SK-N-SH treated with all-trans-retinoic acid at 6 μM for 48 hours (cell line): ENCODE results near the gene RCN1.

Experiments used
- ARNTL ChIP-seq: fragments of 450-650 bp; formaldehyde crosslinking; IDR thresholded peaks from 2 replicates; pipeline ENCODE4 v1.5.0; 2020; ENCODE audit warnings: low read depth, mild to moderate bottlenecking, moderate library complexity, borderline replicate concordance
- BACH2 ChIP-seq: fragments of 250-450 bp; sonication (Bioruptor Pico); IDR thresholded peaks from 2 replicates; pipeline ENCODE4 v1.9.0; 2021; ENCODE audit warnings: mild to moderate bottlenecking, borderline replicate concordance
- GLIS3 ChIP-seq: fragments of 250-450 bp; sonication (Bioruptor Pico); IDR thresholded peaks from 2 replicates; pipeline ENCODE4 v1.5.0; 2020; ENCODE audit warnings: mild to moderate bottlenecking, moderate library complexity
- ISL1 ChIP-seq: fragments of 250-450 bp; sonication (Bioruptor Pico); IDR thresholded peaks from 2 replicates; pipeline ENCODE4 v2.1.2; 2022; ENCODE audit warnings: mild to moderate bottlenecking, moderate library complexity
- OSR1 ChIP-seq: fragments of 250-450 bp; sonication (Bioruptor Pico); IDR thresholded peaks from 2 replicates; pipeline ENCODE4 v1.8.0; 2022; ENCODE audit warnings: moderate library complexity, mild to moderate bottlenecking, inconsistent platforms
- PPARA ChIP-seq: fragments of 250-450 bp; sonication (Bioruptor Pico); IDR thresholded peaks from 2 replicates; pipeline ENCODE4 v1.5.0; 2020; ENCODE audit warnings: mild to moderate bottlenecking, borderline replicate concordance
- SNAI2 ChIP-seq: fragments of 250-450 bp; sonication (Bioruptor Pico); IDR thresholded peaks from 2 replicates; pipeline ENCODE4 v1.5.0; 2020; ENCODE audit warnings: mild to moderate bottlenecking, moderate library complexity
- ZFP3 ChIP-seq: fragments of 250-450 bp; sonication (Bioruptor Pico); IDR thresholded peaks from 2 replicates; pipeline ENCODE4 v1.5.0; 2020; ENCODE audit warnings: mild to moderate bottlenecking, moderate library complexity
- ZFP30 ChIP-seq: fragments of 450-650 bp; formaldehyde crosslinking; IDR thresholded peaks from 2 replicates; pipeline ENCODE4 v1.5.0; 2022; ENCODE audit warnings: mild to moderate bottlenecking, moderate library complexity
- ZNF8 ChIP-seq: fragments of 450-650 bp; formaldehyde crosslinking; IDR thresholded peaks from 2 replicates; pipeline ENCODE4 v1.5.0; 2020; ENCODE audit warnings: mild to moderate bottlenecking, moderate library complexity
- TF ChIP-seq, protein P1 (sequence below): fragments of 250-450 bp; sonication (Bioruptor Pico); IDR thresholded peaks from 2 replicates; pipeline ENCODE4 v1.8.0; 2020; ENCODE audit warnings: mild to moderate bottlenecking, moderate library complexity, borderline replicate concordance
- TF ChIP-seq, protein P2 (sequence below): fragments of 250-450 bp; sonication (Bioruptor Pico); IDR thresholded peaks from 2 replicates; pipeline ENCODE4 v1.8.0; 2021; ENCODE audit warnings: low read depth, mild to moderate bottlenecking, moderate library complexity, borderline replicate concordance

DNA sequence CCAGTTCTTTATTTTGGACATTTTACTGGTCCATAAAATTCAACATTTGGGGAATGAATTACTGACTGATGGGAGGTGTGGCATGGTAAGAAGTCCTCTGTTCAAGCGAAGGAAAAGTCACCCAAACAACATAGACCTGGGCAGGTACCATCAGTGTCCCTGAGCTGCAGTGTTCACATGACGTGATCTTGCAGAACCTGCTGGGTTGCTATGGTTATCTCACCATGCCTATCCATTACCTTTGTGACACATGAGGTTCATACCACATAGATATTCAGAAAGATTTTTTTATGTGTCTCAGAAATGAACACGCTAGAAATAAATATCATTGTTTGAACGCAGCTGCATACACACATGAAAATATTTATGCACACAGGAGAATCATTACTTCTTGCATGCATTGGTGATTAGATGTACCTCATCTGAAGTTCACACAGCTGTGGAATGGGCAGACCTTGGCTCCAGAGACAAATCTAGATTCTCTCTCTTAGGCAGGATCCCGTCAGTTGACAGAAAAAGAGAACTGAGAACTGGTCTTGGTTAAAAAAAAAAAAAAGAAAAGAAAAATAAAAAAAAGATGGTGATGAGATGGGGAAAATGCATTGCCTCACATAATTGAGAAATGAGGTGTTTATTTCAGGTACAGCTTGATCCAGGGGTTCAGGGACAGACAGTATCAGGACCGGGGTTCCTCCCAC is 21.4 kb upstream of the RCN1 start:
- TF ChIP-seq ZFP30 (CRISPR knock-in tag) (no peak), ZFP3 (CRISPR knock-in tag) (no peak), ISL1 (CRISPR knock-in tag) (no peak), BACH2 (CRISPR knock-in tag) (no peak), PPARA (CRISPR knock-in tag) (no peak), GLIS3 (no peak), ZNF8 (CRISPR knock-in tag) (no peak), OSR1 (CRISPR knock-in tag) (no peak), ARNTL (CRISPR knock-in tag) (no peak), SNAI2 (CRISPR knock-in tag) (no peak)
- TF ChIP-seq, protein P1, sequence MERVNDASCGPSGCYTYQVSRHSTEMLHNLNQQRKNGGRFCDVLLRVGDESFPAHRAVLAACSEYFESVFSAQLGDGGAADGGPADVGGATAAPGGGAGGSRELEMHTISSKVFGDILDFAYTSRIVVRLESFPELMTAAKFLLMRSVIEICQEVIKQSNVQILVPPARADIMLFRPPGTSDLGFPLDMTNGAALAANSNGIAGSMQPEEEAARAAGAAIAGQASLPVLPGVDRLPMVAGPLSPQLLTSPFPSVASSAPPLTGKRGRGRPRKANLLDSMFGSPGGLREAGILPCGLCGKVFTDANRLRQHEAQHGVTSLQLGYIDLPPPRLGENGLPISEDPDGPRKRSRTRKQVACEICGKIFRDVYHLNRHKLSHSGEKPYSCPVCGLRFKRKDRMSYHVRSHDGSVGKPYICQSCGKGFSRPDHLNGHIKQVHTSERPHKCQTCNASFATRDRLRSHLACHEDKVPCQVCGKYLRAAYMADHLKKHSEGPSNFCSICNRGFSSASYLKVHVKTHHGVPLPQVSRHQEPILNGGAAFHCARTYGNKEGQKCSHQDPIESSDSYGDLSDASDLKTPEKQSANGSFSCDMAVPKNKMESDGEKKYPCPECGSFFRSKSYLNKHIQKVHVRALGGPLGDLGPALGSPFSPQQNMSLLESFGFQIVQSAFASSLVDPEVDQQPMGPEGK (CRISPR knock-in tag) = no peak
- TF ChIP-seq, protein P2, sequence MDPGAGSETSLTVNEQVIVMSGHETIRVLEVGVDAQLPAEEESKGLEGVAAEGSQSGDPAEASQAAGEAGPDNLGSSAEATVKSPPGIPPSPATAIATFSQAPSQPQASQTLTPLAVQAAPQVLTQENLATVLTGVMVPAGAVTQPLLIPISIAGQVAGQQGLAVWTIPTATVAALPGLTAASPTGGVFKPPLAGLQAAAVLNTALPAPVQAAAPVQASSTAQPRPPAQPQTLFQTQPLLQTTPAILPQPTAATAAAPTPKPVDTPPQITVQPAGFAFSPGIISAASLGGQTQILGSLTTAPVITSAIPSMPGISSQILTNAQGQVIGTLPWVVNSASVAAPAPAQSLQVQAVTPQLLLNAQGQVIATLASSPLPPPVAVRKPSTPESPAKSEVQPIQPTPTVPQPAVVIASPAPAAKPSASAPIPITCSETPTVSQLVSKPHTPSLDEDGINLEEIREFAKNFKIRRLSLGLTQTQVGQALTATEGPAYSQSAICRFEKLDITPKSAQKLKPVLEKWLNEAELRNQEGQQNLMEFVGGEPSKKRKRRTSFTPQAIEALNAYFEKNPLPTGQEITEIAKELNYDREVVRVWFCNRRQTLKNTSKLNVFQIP = no peak
